IMR-90 (cell line): ENCODE measurements around the gene KIAA0040. TPM values are rescaled to one million over a fixed set of nuclear protein-coding genes. Genes with fewer than 3 reads are reported as not detected.

ENCODE experiments used
- ATAC-seq: fragments of 200-7000 bp; cut with Tn5 transposase; 2 replicates; pipeline ENCODE4 v1.9.1; 2020; ENCODE audit warnings: low read depth, mild to moderate bottlenecking, moderate library complexity
- BruUV-seq: library from RNA; stranded (reverse); fragments of 400-500 nt; replicated peaks from 2 replicates; lab custom pipeline; 2021; lab: Mats Ljungman, UMichigan
- CTCF ChIA-PET: fragments of 300-600 bp; formaldehyde crosslinking; extraction: SDS; loops from one replicate; lab custom pipeline; 2021; ENCODE audit warnings: antibody characterized with exemption; lab: Yijun Ruan, JAX
- POLR2A ChIA-PET: fragments of 300-600 bp; sonication (Branson Sonifier 250); formaldehyde crosslinking; loops from one replicate; lab custom pipeline; 2022; ENCODE audit warnings: antibody characterized with exemption; ENCODE audit not compliant: unreplicated experiment; lab: Charles Lee
- DNase-seq: peaks from one replicate; pipeline ENCODE4 v3.0.0; 2013
- H2AFZ ChIP-seq: replicated peaks from 2 replicates; pipeline ENCODE3; 2013; ENCODE audit warnings: low read length, mild to moderate bottlenecking; ENCODE audit not compliant: poor library complexity
- H2AK5ac ChIP-seq: 2 replicates; pipeline ENCODE4 v1.6.1; 2013; ENCODE audit warnings: low read depth, low read length, inconsistent platforms
- H2AK9ac ChIP-seq: replicated peaks from 2 replicates; pipeline ENCODE3; 2013; ENCODE audit warnings: mild to moderate bottlenecking, low read depth, low read length, moderate library complexity; ENCODE audit not compliant: poor library complexity
- H2BK120ac ChIP-seq: 2 replicates; pipeline ENCODE4 v1.6.1; 2013; ENCODE audit warnings: low read depth, low read length, inconsistent platforms
- H2BK15ac ChIP-seq: 3 replicates; pipeline ENCODE4 v1.6.1; 2013; ENCODE audit warnings: low read depth, low read length, inconsistent platforms
- H2BK20ac ChIP-seq: 2 replicates; pipeline ENCODE4 v1.6.1; 2013; ENCODE audit warnings: low read depth, mild to moderate bottlenecking, inconsistent platforms, low read length, moderate library complexity
- H2BK5ac ChIP-seq: 2 replicates; pipeline ENCODE4 v1.6.1; 2013; ENCODE audit warnings: mild to moderate bottlenecking, low read depth, low read length, inconsistent platforms; ENCODE audit not compliant: poor library complexity, severe bottlenecking
- H3K14ac ChIP-seq: replicated peaks from 2 replicates; pipeline ENCODE4 v1.6.1; 2013; ENCODE audit warnings: low read depth, low read length, inconsistent platforms
- H3K18ac ChIP-seq: 2 replicates; pipeline ENCODE4 v1.6.1; 2013; ENCODE audit warnings: low read depth, low read length, control low read depth
- H3K23ac ChIP-seq: 2 replicates; pipeline ENCODE4 v1.6.1; 2013; ENCODE audit warnings: low read depth, low read length, inconsistent platforms
- H3K27ac ChIP-seq: 2 replicates; pipeline ENCODE4 v1.5.1; 2013; ENCODE audit warnings: mild to moderate bottlenecking, control low read depth, low read length; ENCODE audit not compliant: insufficient read depth
- H3K27me3 ChIP-seq: 2 replicates; pipeline ENCODE4 v1.6.1; 2013; ENCODE audit warnings: low read length; ENCODE audit not compliant: control insufficient read depth, insufficient read depth
- H3K36me3 ChIP-seq: 2 replicates; pipeline ENCODE4 v1.6.1; 2013; ENCODE audit warnings: low read length, mixed read lengths; ENCODE audit not compliant: control insufficient read depth, insufficient read depth
- H3K4ac ChIP-seq: 2 replicates; pipeline ENCODE4 v1.6.1; 2013; ENCODE audit warnings: low read depth, low read length, inconsistent platforms
- H3K4me1 ChIP-seq: 2 replicates; pipeline ENCODE4 v1.6.1; 2013; ENCODE audit warnings: low read length, mixed read lengths; ENCODE audit not compliant: control insufficient read depth, insufficient read depth
- H3K4me2 ChIP-seq: 2 replicates; pipeline ENCODE4 v1.6.1; 2013; ENCODE audit warnings: low read depth, mild to moderate bottlenecking, control low read depth, low read length, moderate library complexity
- H3K4me3 ChIP-seq: 2 replicates; pipeline ENCODE4 v1.5.1; 2013; ENCODE audit warnings: low read depth, mild to moderate bottlenecking, control low read depth, low read length, moderate library complexity; ENCODE audit not compliant: insufficient read depth
- H3K56ac ChIP-seq: 2 replicates; pipeline ENCODE4 v1.6.1; 2013; ENCODE audit warnings: low read length, inconsistent platforms; ENCODE audit not compliant: insufficient read depth; ENCODE audit errors: extremely low read depth
- H3K79me1 ChIP-seq, 2 experiments: 2 replicates each; pipeline ENCODE4 v1.6.1; 2013; ENCODE audit warnings: low read length in 2 of 2, inconsistent platforms in 1 of 2, low read depth in 1 of 2
- H3K9ac ChIP-seq: 2 replicates; pipeline ENCODE4 v1.6.1; 2013; ENCODE audit warnings: low read depth, low read length, control low read depth
- H3K9me1 ChIP-seq: 2 replicates; pipeline ENCODE4 v1.6.1; 2013; ENCODE audit warnings: low read length, inconsistent platforms; ENCODE audit not compliant: insufficient read depth
- H3K9me3 ChIP-seq: 2 replicates; pipeline ENCODE4 v1.6.1; 2013; ENCODE audit warnings: low read length; ENCODE audit not compliant: control insufficient read depth, insufficient read depth
- H4K20me1 ChIP-seq: 2 replicates; pipeline ENCODE4 v1.6.1; 2013; ENCODE audit warnings: low read length, inconsistent platforms; ENCODE audit not compliant: insufficient read depth
- H4K5ac ChIP-seq: 2 replicates; pipeline ENCODE4 v1.6.1; 2013; ENCODE audit warnings: mild to moderate bottlenecking, low read depth, low read length, control low read depth
- H4K8ac ChIP-seq, 2 experiments: 2 replicates each; pipeline ENCODE4 v1.6.1; 2013; ENCODE audit warnings: low read depth in 2 of 2, low read length in 2 of 2, control low read depth in 1 of 2, inconsistent platforms in 1 of 2
- H4K91ac ChIP-seq: 2 replicates; pipeline ENCODE4 v1.6.1; 2013; ENCODE audit warnings: low read depth, low read length, inconsistent platforms; ENCODE audit not compliant: insufficient read depth
- BHLHE40 ChIP-seq: fragments of 150-350 bp; IDR thresholded peaks from 2 replicates; pipeline ENCODE4 v1.6.1; 2016; ENCODE audit warnings: mild to moderate bottlenecking, low read depth, low read length
- CEBPB ChIP-seq: IDR thresholded peaks from 2 replicates; pipeline ENCODE4 v1.6.1; 2012; ENCODE audit warnings: low read depth, low read length, improper control_type of control experiment
- FOS ChIP-seq: fragments of 150-350 bp; IDR thresholded peaks from 2 replicates; pipeline ENCODE4 v1.6.1; 2016; ENCODE audit warnings: low read depth, low read length
- MAFK ChIP-seq: IDR thresholded peaks from 2 replicates; pipeline ENCODE4 v1.6.1; 2012; ENCODE audit warnings: low read depth, low read length, improper control_type of control experiment
- MAZ ChIP-seq: IDR thresholded peaks from 2 replicates; pipeline ENCODE4 v1.6.1; 2012; ENCODE audit warnings: low read depth, mild to moderate bottlenecking, low read length, improper control_type of control experiment, moderate library complexity, borderline replicate concordance
- whole genome bisulfite sequencing, 2 experiments: methylation state at CpG; one replicate each; pipeline versions ENCODE4 v1.1.5 to v1.1.7; 2013; ENCODE audit warnings: missing lambda C conversion rate in 2 of 2; ENCODE audit not compliant: insufficient read length in 1 of 2; ENCODE audit errors: extremely low coverage in 2 of 2; 5-methylcytosine and 5-hydroxymethylcytosine counted together
- dilution Hi-C: fragments of 300-500 bp; cut with HindIII; formaldehyde crosslinking; loops from one replicate; pipeline ENCODE4 v1.14.3; 2018; ENCODE audit warnings: low sequenced_read_pairs; ENCODE audit not compliant: unreplicated experiment
- in situ Hi-C: fragments of 300-500 bp; cut with MboI; formaldehyde crosslinking; loops from 3 replicates; pipeline ENCODE4 v1.14.3; 2019; ENCODE audit warnings: low sequenced_read_pairs, inconsistent platforms, mixed read lengths
- intact Hi-C: fragments of 100-400 bp; cut with micrococcal nuclease; formaldehyde crosslinking; loops from 2 replicates; pipeline ENCODE4 v1.10.0; 2022
- polyA plus RNA-seq, 3 experiments: library from polyadenylated mRNA; depleted of rRNA; stranded (reverse); fragments of >200 nt; gene quantifications; 2 replicates each; pipeline ENCODE4 v1.2.3, GENCODE V29; 2012; ENCODE audit warnings: low replicate concordance in 1 of 3
- total RNA-seq: library from RNA; depleted of rRNA; stranded (reverse); fragments of >200 nt; gene quantifications from 2 replicates; pipeline ENCODE4 v1.2.3, GENCODE V29; 2012
- TF ChIP-seq, protein P1 (sequence below): fragments of 150-350 bp; IDR thresholded peaks from 2 replicates; pipeline ENCODE4 v1.6.1; 2017; ENCODE audit warnings: mild to moderate bottlenecking, antibody characterized with exemption, low read length, low read depth
- TF ChIP-seq, protein P2 (sequence below): conservative IDR thresholded peaks from 2 replicates; pipeline ENCODE4 v1.5.1; 2012; ENCODE audit warnings: mild to moderate bottlenecking, low read depth, low read length, improper control_type of control experiment

The KIAA0040 gene
- total and polyA plus RNA-seq, 2 of the 4 experiments (the other 2 are of a cell fraction): 0.05 to 0.18 TPM

DNA sequence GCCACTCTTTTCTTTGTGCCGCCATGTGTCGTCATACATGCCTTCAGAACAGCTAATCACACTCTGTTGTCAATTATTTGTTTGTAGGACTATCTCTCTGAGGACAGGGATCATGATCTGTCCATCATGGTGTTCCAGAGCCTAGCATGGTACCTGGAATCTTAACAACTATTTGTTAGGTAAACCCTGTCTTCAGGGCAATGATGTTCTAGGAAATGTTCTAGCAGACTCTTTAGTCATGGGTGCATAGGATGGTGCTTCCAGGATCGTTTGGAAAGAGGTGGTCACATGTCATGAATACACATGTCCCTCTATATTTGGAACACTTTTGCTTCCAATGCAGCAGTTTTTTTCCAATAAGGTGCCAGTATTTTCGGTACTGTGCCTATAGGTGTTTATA lies 18.2 kb upstream of the KIAA0040 start:
- no CpG with 5 or more reads among the region's 4 CpGs for WGBS, 2 experiments
- Histone ChIP-seq H4K20me1 (no peaks in the 10 kb centered on the region), H3K23ac (no peak overlapping the region), H3K27me3 (no peaks in the 10 kb centered on the region), H2BK120ac (no peak overlapping the region), H3K4ac (no peak overlapping the region), H2BK15ac (no peak overlapping the region), H3K79me1 (no peaks in the 10 kb centered on the region), H3K9me3 (no peaks in the 10 kb centered on the region), H3K18ac (no peak overlapping the region), H3K4me2 (no peak overlapping the region), H4K91ac (no peak overlapping the region), H2BK20ac (no peak overlapping the region), H2AFZ (no peak overlapping the region), H2BK5ac (no peak overlapping the region), H3K9ac (no peak overlapping the region), H3K4me3 (no peak overlapping the region), H3K27ac (no peak overlapping the region), H4K8ac (no peak overlapping the region), H3K4me1 (no peaks in the 10 kb centered on the region), H4K5ac (no peak overlapping the region), H3K9me1 (no peaks in the 10 kb centered on the region), H3K56ac (no peak overlapping the region), H3K14ac (no peak overlapping the region), H3K36me3 (no peaks in the 10 kb centered on the region), H2AK9ac (no peak overlapping the region), H2AK5ac (no peak overlapping the region)
- no TSS peak for BruUV-seq
- ChIA-PET POLR2A (no interaction called here), CTCF (no interaction called here)
- in situ Hi-C loops: no loop called here
- DNase-seq: no peak
- TF ChIP-seq CEBPB: no peak
- TF ChIP-seq, protein P1, sequence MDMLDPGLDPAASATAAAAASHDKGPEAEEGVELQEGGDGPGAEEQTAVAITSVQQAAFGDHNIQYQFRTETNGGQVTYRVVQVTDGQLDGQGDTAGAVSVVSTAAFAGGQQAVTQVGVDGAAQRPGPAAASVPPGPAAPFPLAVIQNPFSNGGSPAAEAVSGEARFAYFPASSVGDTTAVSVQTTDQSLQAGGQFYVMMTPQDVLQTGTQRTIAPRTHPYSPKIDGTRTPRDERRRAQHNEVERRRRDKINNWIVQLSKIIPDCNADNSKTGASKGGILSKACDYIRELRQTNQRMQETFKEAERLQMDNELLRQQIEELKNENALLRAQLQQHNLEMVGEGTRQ: no peak
- TF ChIP-seq, protein P2, sequence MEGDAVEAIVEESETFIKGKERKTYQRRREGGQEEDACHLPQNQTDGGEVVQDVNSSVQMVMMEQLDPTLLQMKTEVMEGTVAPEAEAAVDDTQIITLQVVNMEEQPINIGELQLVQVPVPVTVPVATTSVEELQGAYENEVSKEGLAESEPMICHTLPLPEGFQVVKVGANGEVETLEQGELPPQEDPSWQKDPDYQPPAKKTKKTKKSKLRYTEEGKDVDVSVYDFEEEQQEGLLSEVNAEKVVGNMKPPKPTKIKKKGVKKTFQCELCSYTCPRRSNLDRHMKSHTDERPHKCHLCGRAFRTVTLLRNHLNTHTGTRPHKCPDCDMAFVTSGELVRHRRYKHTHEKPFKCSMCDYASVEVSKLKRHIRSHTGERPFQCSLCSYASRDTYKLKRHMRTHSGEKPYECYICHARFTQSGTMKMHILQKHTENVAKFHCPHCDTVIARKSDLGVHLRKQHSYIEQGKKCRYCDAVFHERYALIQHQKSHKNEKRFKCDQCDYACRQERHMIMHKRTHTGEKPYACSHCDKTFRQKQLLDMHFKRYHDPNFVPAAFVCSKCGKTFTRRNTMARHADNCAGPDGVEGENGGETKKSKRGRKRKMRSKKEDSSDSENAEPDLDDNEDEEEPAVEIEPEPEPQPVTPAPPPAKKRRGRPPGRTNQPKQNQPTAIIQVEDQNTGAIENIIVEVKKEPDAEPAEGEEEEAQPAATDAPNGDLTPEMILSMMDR: no peak
- no peak for TF ChIP-seq MAFK
- TF ChIP-seq FOS: no peak
- TF ChIP-seq BHLHE40: no peak
- no peak for TF ChIP-seq MAZ
- ATAC-seq: no peak
- intact Hi-C loops: no loop called here
- dilution Hi-C loops: no loop called here
